Panc1 (cell line): ENCODE data around the gene UBP1. TPM values are rescaled to one million over a fixed set of nuclear protein-coding genes. Genes with fewer than 3 reads are reported as not detected.

ENCODE experiments used
- ATAC-seq: fragments of 200-7000 bp; cut with Tn5 transposase; 2 replicates; pipeline ENCODE4 v1.9.1; 2020; ENCODE audit warnings: mild to moderate bottlenecking, moderate library complexity
- BruUV-seq: library from RNA; stranded (reverse); fragments of 400-500 nt; replicated peaks from 2 replicates; lab custom pipeline; 2021; lab: Mats Ljungman, UMichigan
- CTCF ChIA-PET: fragments of 300-600 bp; sonication (Branson Sonifier 250); formaldehyde crosslinking; loops from one replicate; lab custom pipeline; 2022; ENCODE audit warnings: antibody characterized with exemption; lab: Charles Lee
- POLR2A ChIA-PET: fragments of 300-600 bp; sonication (Branson Sonifier 250); formaldehyde crosslinking; loops from one replicate; lab custom pipeline; 2022; ENCODE audit warnings: antibody characterized with exemption; lab: Charles Lee
- DNase-seq: peaks from one replicate; pipeline ENCODE4 v3.0.0-alpha.2; 2010; ENCODE audit warnings: low read depth, low spot score
- H3K27ac ChIP-seq: 2 replicates; pipeline ENCODE4 v1.5.1; 2011; ENCODE audit warnings: mild to moderate bottlenecking, low read length, inconsistent platforms
- H3K27me3 ChIP-seq: fragments of 200-500 bp; sonication (Bioruptor generic); 2 replicates; pipeline ENCODE4 v1.6.0; 2014; ENCODE audit warnings: low read length, inconsistent platforms; ENCODE audit not compliant: control insufficient read depth, insufficient read depth
- H3K36me3 ChIP-seq: fragments of 200-500 bp; sonication (Bioruptor generic); 2 replicates; pipeline ENCODE4 v1.5.1; 2014; ENCODE audit warnings: inconsistent platforms, mild to moderate bottlenecking, low read length, moderate library complexity; ENCODE audit not compliant: control insufficient read depth, insufficient read depth
- H3K4me1 ChIP-seq: 2 replicates; pipeline ENCODE4 v1.5.1; 2011; ENCODE audit warnings: inconsistent platforms, mild to moderate bottlenecking, low read length, moderate library complexity; ENCODE audit not compliant: control insufficient read depth, insufficient read depth
- H3K4me3 ChIP-seq, 2 experiments: 2 replicates each; pipeline ENCODE4 v1.5.1; 2011 to 2012; ENCODE audit warnings: low read depth in 2 of 2, low read length in 2 of 2, mild to moderate bottlenecking in 2 of 2, inconsistent platforms in 1 of 2, moderate library complexity in 1 of 2
- H3K9me3 ChIP-seq: fragments of 200-500 bp; sonication (Bioruptor generic); 2 replicates; pipeline ENCODE4 v1.5.1; 2014; ENCODE audit warnings: low read depth, mild to moderate bottlenecking, inconsistent platforms, low read length, moderate library complexity; ENCODE audit not compliant: control insufficient read depth, insufficient read depth
- POLR2AphosphoS5 ChIP-seq: IDR thresholded peaks from 2 replicates; pipeline ENCODE4 v1.6.1; 2012; ENCODE audit warnings: mild to moderate bottlenecking, low read depth, low read length, moderate library complexity
- REST ChIP-seq, 2 experiments: IDR thresholded peaks; 2 replicates each; pipeline ENCODE4 v1.6.1; 2011 to 2012; ENCODE audit warnings: low read depth in 2 of 2, control low read depth in 1 of 2, low read length in 1 of 2, mild to moderate bottlenecking in 1 of 2, moderate library complexity in 1 of 2; ENCODE audit not compliant: insufficient read depth in 1 of 2
- SIN3A ChIP-seq: IDR thresholded peaks from 2 replicates; pipeline ENCODE4 v1.6.1; 2012; ENCODE audit warnings: low read depth, mild to moderate bottlenecking, low read length, moderate library complexity, borderline replicate concordance; ENCODE audit not compliant: insufficient read depth
- TCF7L2 ChIP-seq: IDR thresholded peaks from 2 replicates; pipeline ENCODE4 v1.6.1; 2011; ENCODE audit warnings: mild to moderate bottlenecking, low read depth, low read length, inconsistent platforms
- in situ Hi-C: cut with HindIII; loops from 2 replicates; pipeline ENCODE4 v1.10.0; 2016; ENCODE audit warnings: low sequenced_read_pairs, low pct_unique_long_range_greater_than_20kb
- intact Hi-C: fragments of 100-400 bp; cut with micrococcal nuclease; formaldehyde crosslinking; loops from one replicate; pipeline ENCODE4 v1.10.0; 2022; ENCODE audit not compliant: unreplicated experiment
- total RNA-seq: library from RNA; stranded (reverse); gene quantifications from one replicate; pipeline ENCODE4 v1.2.1, GENCODE V29; 2021; ENCODE audit not compliant: unreplicated experiment
- TF ChIP-seq, protein P1 (sequence below): fragments of 450-650 bp; IDR thresholded peaks from 2 replicates; pipeline ENCODE4 v1.5.1; 2017; ENCODE audit warnings: mild to moderate bottlenecking

UBP1 gene
- total RNA-seq, 1 experiment from 2014 or later = 62.4 TPM

- ChIA-PET CTCF (no interaction called here), POLR2A (no interaction called here)
- TSS peak; percentile 65 for BruUV-seq
- H3K4me3 ChIP-seq = no peak overlapping the region
- H3K9me3 ChIP-seq = no peaks in the 10 kb centered on the region
- DNase-seq = no peak
- no peaks in the 10 kb centered on the region for H3K27me3 ChIP-seq
- no peak for ATAC-seq
- in situ Hi-C loops (no loop called here), intact Hi-C loops (no loop called here)
- TF ChIP-seq REST (IDR thresholded peaks at IDR 0.05; ENCODE audit: insufficient read depth in 1 of 2, low read depth in 2 of 2, low read length in 1 of 2) (no peak), POLR2AphosphoS5 (no peak), TCF7L2 (no peak), SIN3A (no peak)
- TF ChIP-seq, protein P1, sequence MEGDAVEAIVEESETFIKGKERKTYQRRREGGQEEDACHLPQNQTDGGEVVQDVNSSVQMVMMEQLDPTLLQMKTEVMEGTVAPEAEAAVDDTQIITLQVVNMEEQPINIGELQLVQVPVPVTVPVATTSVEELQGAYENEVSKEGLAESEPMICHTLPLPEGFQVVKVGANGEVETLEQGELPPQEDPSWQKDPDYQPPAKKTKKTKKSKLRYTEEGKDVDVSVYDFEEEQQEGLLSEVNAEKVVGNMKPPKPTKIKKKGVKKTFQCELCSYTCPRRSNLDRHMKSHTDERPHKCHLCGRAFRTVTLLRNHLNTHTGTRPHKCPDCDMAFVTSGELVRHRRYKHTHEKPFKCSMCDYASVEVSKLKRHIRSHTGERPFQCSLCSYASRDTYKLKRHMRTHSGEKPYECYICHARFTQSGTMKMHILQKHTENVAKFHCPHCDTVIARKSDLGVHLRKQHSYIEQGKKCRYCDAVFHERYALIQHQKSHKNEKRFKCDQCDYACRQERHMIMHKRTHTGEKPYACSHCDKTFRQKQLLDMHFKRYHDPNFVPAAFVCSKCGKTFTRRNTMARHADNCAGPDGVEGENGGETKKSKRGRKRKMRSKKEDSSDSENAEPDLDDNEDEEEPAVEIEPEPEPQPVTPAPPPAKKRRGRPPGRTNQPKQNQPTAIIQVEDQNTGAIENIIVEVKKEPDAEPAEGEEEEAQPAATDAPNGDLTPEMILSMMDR = no peak
- peaks cover 11% of the 10 kb centered on the region for H3K4me1 ChIP-seq
- no peak overlapping the region for H3K27ac ChIP-seq
- H3K36me3 ChIP-seq = peaks cover 12% of the 10 kb centered on the region
Observed at GRCh38 chr3:33388374-33389100, 51.7 kb downstream of the UBP1 start.

DNA sequence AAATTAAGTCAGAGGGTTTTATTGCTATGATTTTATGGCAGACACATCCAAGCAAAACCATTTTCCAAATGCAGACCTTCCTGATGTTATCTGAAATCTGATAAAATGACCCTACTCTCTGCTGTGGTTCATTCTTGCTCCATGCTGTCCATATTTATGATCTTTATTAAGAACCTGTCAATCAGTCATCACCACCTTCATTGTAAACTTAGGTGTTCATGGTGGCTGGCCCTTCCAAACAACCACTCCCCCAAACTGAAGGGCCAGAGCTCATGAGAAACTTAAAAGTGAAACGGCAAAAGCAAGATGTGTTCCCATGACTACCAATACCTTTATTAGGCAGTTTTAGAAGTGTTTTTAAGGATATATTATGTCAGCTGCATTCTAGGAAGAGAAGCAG is 53.6 kb downstream of the UBP1 start:
- DNase-seq (no peak), ATAC-seq (no peak)
- Histone ChIP-seq H3K27ac (no peak overlapping the region), H3K36me3 (peaks cover 9% of the 10 kb centered on the region), H3K4me1 (no peaks in the 10 kb centered on the region), H3K27me3 (no peaks in the 10 kb centered on the region), H3K4me3 (no peak overlapping the region), H3K9me3 (no peaks in the 10 kb centered on the region)
- no TSS peak for BruUV-seq
- ChIA-PET CTCF (no interaction called here), POLR2A (no interaction called here)
- in situ Hi-C loops = no loop called here
- TF ChIP-seq REST (IDR thresholded peaks at IDR 0.05; ENCODE audit: insufficient read depth in 1 of 2, low read depth in 2 of 2, low read length in 1 of 2) (no peak), TCF7L2 (no peak), SIN3A (no peak)
- intact Hi-C loops = no loop called here
